Caco-2 (cell line): Measurements from ENCODE around the gene ENAH. TPM values are rescaled to one million over a fixed set of nuclear protein-coding genes. Genes with fewer than 3 reads are reported as not detected.
A peak's percentile ranks its signal among the peaks of the same experiment; 100 is the strongest.

Experiments used
- BruUV-seq: library from RNA; stranded (reverse); fragments of 400-500 nt; replicated peaks from 2 replicates; lab custom pipeline; 2021; lab: Mats Ljungman, UMichigan
- CTCF ChIA-PET: fragments of 300-600 bp; sonication (Branson Sonifier 250); formaldehyde crosslinking; loops from one replicate; lab custom pipeline; 2022; ENCODE audit warnings: antibody characterized with exemption; lab: Charles Lee
- POLR2A ChIA-PET: fragments of 300-600 bp; sonication (Branson Sonifier 250); formaldehyde crosslinking; loops from one replicate; lab custom pipeline; 2022; ENCODE audit warnings: antibody characterized with exemption; lab: Charles Lee
- DNase-seq, 2 experiments: peaks; one replicate each; pipeline versions ENCODE4 v3.0.0 to v3.0.0-alpha.2; 2020 to 2022
- H3K27me3 ChIP-seq: replicated peaks from 2 replicates; pipeline ENCODE4 v1.6.0; 2011; ENCODE audit warnings: low read length; ENCODE audit not compliant: control insufficient read depth, insufficient read depth
- H3K36me3 ChIP-seq: 2 replicates; pipeline ENCODE4 v1.5.1; 2011; ENCODE audit warnings: low read length; ENCODE audit not compliant: control insufficient read depth, insufficient read depth
- H3K4me1 ChIP-seq: fragments of 250-450 bp; sonication (Bioruptor Pico); 2 replicates; pipeline ENCODE4 v1.5.1; 2020; ENCODE audit warnings: mild to moderate bottlenecking
- H3K4me3 ChIP-seq: 2 replicates; pipeline ENCODE4 v1.5.1; 2011; ENCODE audit warnings: low read depth, mild to moderate bottlenecking, control low read depth, low read length
- H3K9me3 ChIP-seq: fragments of 250-450 bp; sonication (Bioruptor Pico); 2 replicates; pipeline ENCODE4 v1.5.1; 2020; ENCODE audit warnings: mild to moderate bottlenecking, moderate library complexity
- H3K27ac Mint-ChIP-seq: one replicate; pipeline ENCODE4 v1.8.0; 2022; ENCODE audit warnings: mixed read lengths; ENCODE audit not compliant: unreplicated experiment
- H3K27me3 Mint-ChIP-seq: one replicate; pipeline ENCODE4 v1.8.0; 2022; ENCODE audit warnings: mixed read lengths; ENCODE audit not compliant: insufficient read depth, unreplicated experiment
- H3K36me3 Mint-ChIP-seq: one replicate; pipeline ENCODE4 v1.8.0; 2022; ENCODE audit warnings: mild to moderate bottlenecking, mixed read lengths; ENCODE audit not compliant: insufficient read depth, unreplicated experiment
- H3K4me1 Mint-ChIP-seq: one replicate; pipeline ENCODE4 v1.8.0; 2022; ENCODE audit warnings: low read depth, mixed read lengths; ENCODE audit not compliant: unreplicated experiment
- H3K4me3 Mint-ChIP-seq: one replicate; pipeline ENCODE4 v1.8.0; 2022; ENCODE audit warnings: mild to moderate bottlenecking, moderate library complexity, mixed read lengths; ENCODE audit not compliant: unreplicated experiment
- H3K9me3 Mint-ChIP-seq: one replicate; pipeline ENCODE4 v1.8.0; 2022; ENCODE audit warnings: mixed read lengths; ENCODE audit not compliant: unreplicated experiment
- intact Hi-C: fragments of 100-400 bp; cut with micrococcal nuclease; formaldehyde crosslinking; loops from one replicate; pipeline ENCODE4 v1.10.0; 2022; ENCODE audit not compliant: unreplicated experiment
- total RNA-seq: library from RNA; stranded (reverse); gene quantifications from 2 replicates; pipeline ENCODE4 v1.2.3, GENCODE V29; 2022
- TF ChIP-seq, protein P1 (sequence below), 2 experiments: fragments of 200-600 bp in 1 of 2; IDR thresholded peaks; 1 replicate in 1 of 2; 2 replicates in 1 of 2; pipeline versions ENCODE4 v1.5.1 to v1.8.0; 2011 to 2022; ENCODE audit warnings: antibody characterized with exemption in 1 of 2, control low read depth in 1 of 2, inconsistent platforms in 1 of 2, low read depth in 1 of 2, low read length in 1 of 2, mild to moderate bottlenecking in 1 of 2, moderate library complexity in 1 of 2; ENCODE audit not compliant: insufficient read depth in 1 of 2, severe bottlenecking in 1 of 2, unreplicated experiment in 1 of 2

Gene ENAH
- total RNA-seq, 1 experiment from 2014 or later, result 78.0 TPM

DNA sequence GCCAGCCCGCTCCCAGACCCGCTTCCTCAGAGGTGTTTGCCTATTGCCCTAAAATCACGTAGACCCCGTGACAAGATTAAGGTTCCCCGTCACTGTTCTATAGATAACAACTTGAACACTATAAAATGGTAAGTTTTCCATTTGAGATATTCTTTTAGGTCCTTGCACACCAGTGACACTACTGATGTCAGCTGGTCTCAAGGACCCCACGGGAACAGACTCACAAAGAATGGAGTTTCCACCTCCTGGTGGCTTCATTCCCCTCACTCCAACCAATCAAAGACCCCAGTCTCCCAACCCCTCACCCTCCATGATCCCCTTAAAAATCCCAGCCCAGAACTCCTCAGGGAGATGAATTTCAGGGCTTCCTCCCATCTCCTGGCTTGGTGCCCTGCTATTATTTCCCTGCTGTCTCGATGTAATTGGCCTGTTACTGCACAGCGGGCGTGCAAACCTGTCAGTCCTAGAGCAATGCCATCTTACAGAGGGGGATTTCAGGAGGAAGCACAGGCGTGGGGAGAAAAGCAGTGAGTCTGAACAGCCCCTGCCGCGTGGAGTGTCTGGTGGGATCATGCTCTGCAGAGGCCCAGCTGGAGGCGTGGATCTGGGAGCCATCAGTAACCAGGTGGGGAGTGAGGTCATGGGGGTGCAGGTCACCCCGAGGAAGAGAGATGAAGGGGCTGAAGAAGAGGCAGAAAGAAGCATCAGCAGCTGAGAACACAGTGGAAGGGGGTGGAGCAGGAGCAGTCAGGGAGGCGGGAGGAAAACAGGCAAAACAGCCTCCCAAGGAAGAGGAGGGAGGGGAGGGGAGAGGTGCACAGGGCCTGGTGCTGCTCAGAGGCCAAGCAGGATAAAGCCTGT, 190.0 kb downstream of the ENAH start:
- Mint-ChIP-seq H3K9me3 (no peaks in the 10 kb centered on the region), H3K36me3 (no peaks in the 10 kb centered on the region), H3K27me3 (no peaks in the 10 kb centered on the region), H3K27ac (peak overlapping the region; percentile 8), H3K4me3 (no peak overlapping the region), H3K4me1 (peaks cover 10% of the 10 kb centered on the region)
- ChIA-PET CTCF (no interaction called here), POLR2A (no interaction called here)
- Histone ChIP-seq H3K4me3 (no peak overlapping the region), H3K9me3 (no peaks in the 10 kb centered on the region), H3K27me3 (no peaks in the 10 kb centered on the region), H3K4me1 (0 out of 2 replicates have a peak, but pooled peaks cover 9% of the 10 kb centered on the region), H3K36me3 (no peaks in the 10 kb centered on the region)
- intact Hi-C loops, result no loop called here
- TF ChIP-seq, protein P1, sequence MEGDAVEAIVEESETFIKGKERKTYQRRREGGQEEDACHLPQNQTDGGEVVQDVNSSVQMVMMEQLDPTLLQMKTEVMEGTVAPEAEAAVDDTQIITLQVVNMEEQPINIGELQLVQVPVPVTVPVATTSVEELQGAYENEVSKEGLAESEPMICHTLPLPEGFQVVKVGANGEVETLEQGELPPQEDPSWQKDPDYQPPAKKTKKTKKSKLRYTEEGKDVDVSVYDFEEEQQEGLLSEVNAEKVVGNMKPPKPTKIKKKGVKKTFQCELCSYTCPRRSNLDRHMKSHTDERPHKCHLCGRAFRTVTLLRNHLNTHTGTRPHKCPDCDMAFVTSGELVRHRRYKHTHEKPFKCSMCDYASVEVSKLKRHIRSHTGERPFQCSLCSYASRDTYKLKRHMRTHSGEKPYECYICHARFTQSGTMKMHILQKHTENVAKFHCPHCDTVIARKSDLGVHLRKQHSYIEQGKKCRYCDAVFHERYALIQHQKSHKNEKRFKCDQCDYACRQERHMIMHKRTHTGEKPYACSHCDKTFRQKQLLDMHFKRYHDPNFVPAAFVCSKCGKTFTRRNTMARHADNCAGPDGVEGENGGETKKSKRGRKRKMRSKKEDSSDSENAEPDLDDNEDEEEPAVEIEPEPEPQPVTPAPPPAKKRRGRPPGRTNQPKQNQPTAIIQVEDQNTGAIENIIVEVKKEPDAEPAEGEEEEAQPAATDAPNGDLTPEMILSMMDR (IDR thresholded peaks at IDR 0.05; ENCODE audit: insufficient read depth in 1 of 2, low read depth in 1 of 2, low read length in 1 of 2, severe bottlenecking in 1 of 2, unreplicated experiment in 1 of 2), result no peak
- no peak for DNase-seq
- no TSS peak for BruUV-seq

DNA sequence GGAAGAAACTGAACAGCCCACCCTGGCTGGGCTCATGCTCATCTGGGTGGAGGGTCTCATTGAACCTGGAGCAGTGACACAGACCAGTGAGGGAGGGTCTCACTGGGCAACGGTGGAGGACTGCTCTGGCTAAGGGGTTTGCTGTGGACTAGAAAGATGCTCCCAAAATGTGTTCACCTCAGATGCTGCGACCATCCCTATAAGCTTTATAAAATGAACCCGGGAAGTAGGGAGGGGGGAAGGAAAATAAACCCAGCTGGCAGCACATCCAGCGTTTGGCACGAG, 190.6 kb downstream of the ENAH start:
- no peaks in the 10 kb centered on the region for H3K36me3 Mint-ChIP-seq
- no peaks in the 10 kb centered on the region for H3K9me3 Mint-ChIP-seq
- H3K4me3 Mint-ChIP-seq, result no peak overlapping the region
- ChIA-PET CTCF (no interaction called here), POLR2A (no interaction called here)
- peaks cover 10% of the 10 kb centered on the region for H3K4me1 Mint-ChIP-seq
- TF ChIP-seq, protein P1 (IDR thresholded peaks at IDR 0.05; ENCODE audit: insufficient read depth in 1 of 2, low read depth in 1 of 2, low read length in 1 of 2, severe bottlenecking in 1 of 2, unreplicated experiment in 1 of 2), result no peak
- Histone ChIP-seq H3K4me1 (0 out of 2 replicates have a peak, but pooled peaks cover 9% of the 10 kb centered on the region), H3K4me3 (no peak overlapping the region), H3K36me3 (no peaks in the 10 kb centered on the region), H3K9me3 (no peaks in the 10 kb centered on the region), H3K27me3 (no peaks in the 10 kb centered on the region)
- no peak overlapping the region for H3K27ac Mint-ChIP-seq
- BruUV-seq, result no TSS peak
- intact Hi-C loops, result no loop called here
- DNase-seq, result no peak
- no peaks in the 10 kb centered on the region for H3K27me3 Mint-ChIP-seq

DNA sequence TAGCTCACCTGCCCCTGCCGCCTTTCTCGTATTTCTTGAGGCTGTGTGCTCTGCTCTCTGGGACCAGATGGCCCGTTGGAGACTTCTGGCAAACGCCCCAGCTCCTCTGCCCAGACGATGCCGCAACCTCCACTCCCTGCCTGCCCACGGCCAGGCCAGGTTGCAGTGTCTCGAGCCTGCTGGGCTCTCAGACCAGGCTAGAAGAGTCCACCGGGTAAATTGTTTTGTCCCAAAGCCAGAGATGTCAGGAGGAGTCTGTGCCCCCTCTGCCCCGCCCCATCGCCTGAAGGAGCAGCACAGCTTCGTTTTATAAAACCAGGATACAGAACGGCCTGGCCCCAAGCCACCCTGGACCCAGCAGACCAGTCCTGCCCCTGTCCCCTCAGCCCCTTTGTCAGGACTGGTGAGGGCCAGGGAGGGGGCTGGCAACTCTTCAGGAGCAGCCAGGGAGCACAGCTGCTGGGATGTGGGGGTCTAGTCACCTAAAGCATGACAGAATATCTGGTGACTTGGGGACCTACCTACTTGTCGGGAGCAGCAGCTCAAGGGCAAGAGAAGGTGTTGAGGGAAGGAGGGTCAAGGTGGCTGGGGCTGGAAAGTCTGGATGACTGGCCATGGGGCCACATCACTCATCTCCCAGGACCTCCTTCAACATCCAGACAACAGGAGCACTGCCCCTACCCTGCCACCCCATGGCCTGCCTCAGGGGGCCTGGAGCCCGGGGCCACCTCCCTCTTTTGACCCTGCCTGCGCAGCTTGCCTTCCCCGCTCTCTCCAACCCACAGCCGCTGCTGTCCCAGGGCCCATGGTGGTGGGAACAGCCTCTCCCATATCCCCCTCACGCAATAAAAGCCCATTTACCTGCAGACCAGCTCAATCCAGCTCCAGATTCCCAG, 191.1 kb downstream of the ENAH start:
- no peak for DNase-seq
- TF ChIP-seq, protein P1 (IDR thresholded peaks at IDR 0.05; ENCODE audit: insufficient read depth in 1 of 2, low read depth in 1 of 2, low read length in 1 of 2, severe bottlenecking in 1 of 2, unreplicated experiment in 1 of 2), result no peak
- H3K36me3 ChIP-seq, result no peaks in the 10 kb centered on the region
- 0 out of 2 replicates have a peak, but pooled peaks cover 9% of the 10 kb centered on the region for H3K4me1 ChIP-seq
- intact Hi-C loops, result no loop called here
- peaks cover 10% of the 10 kb centered on the region for H3K4me1 Mint-ChIP-seq
- no TSS peak for BruUV-seq
- no peak overlapping the region for H3K4me3 ChIP-seq
- peaks cover 6% of the 10 kb centered on the region for H3K9me3 Mint-ChIP-seq
- H3K4me3 Mint-ChIP-seq, result no peak overlapping the region
- no peaks in the 10 kb centered on the region; the same call in 1 of the 2 replicates for H3K9me3 ChIP-seq
- no peaks in the 10 kb centered on the region for H3K36me3 Mint-ChIP-seq
- no peak overlapping the region for H3K27ac Mint-ChIP-seq
- ChIA-PET CTCF (no interaction called here), POLR2A (no interaction called here)
- no peaks in the 10 kb centered on the region for H3K27me3 Mint-ChIP-seq
- no peaks in the 10 kb centered on the region for H3K27me3 ChIP-seq
